ENCODE data around the gene FNDC3B. TPM values are rescaled to one million over a fixed set of nuclear protein-coding genes. Genes with fewer than 3 reads are reported as not detected.

The FNDC3B gene
- total and polyA plus RNA-seq, 4 donors: 23.3 to 74.2 (median 32.9) TPM

- H3K27me3 ChIP-seq (ENCODE audit: control insufficient read depth in 4 of 4, insufficient read depth in 4 of 4, low read length in 3 of 4): no peaks in the 10 kb centered on the region
- no peak for DNase-seq (ENCODE audit: low spot score)
- no peak overlapping the region for H3K4me3 ChIP-seq (ENCODE audit: low read depth in 1 of 3, low read length in 3 of 3)
- peaks cover 0 to 4% (median 1%) of the 10 kb centered on the region in 4 donors for H3K36me3 ChIP-seq (ENCODE audit: control insufficient read depth in 4 of 4, insufficient read depth in 3 of 4, low read depth in 1 of 4, low read length in 3 of 4)
- H3K27ac ChIP-seq (ENCODE audit: low read depth in 1 of 2, low read length in 2 of 2): peak overlapping the region; percentile 65 to 95
- WGBS: 79% methylated on average over 1 of the region's 1 CpG
- H3K9me3 ChIP-seq (ENCODE audit: control insufficient read depth in 4 of 4, low read length in 3 of 4): no peaks in the 10 kb centered on the region
- no peak overlapping the region for H3K9ac ChIP-seq (ENCODE audit: low read depth in 1 of 2, low read length in 2 of 2)
- peaks cover 12 to 48% (median 18%) of the 10 kb centered on the region in 4 donors for H3K4me1 ChIP-seq (ENCODE audit: control insufficient read depth in 4 of 4, insufficient read depth in 4 of 4, low read length in 3 of 4)
- TF ChIP-seq HNF4G (IDR thresholded peaks at IDR 0.05) (no peak), MAX (IDR thresholded peaks at IDR 0.05) (no peak), JUND (IDR thresholded peaks at IDR 0.05) (no peak), HNF4A (conservative IDR thresholded peaks at IDR 0.05) (no peak), FOXA2 (IDR thresholded peaks at IDR 0.05) (no peak), ATF3 (IDR thresholded peaks at IDR 0.05) (no peak), REST (IDR thresholded peaks at IDR 0.05) (no peak), RAD21 (IDR thresholded peaks at IDR 0.05) (no peak), SP1 (IDR thresholded peaks at IDR 0.05) (no peak), GABPA (IDR thresholded peaks at IDR 0.05 in 1 of 2, conservative IDR thresholded peaks at IDR 0.05 in 1 of 2) (no peak), ZBTB33 (IDR thresholded peaks at IDR 0.05) (no peak), EGR1 (IDR thresholded peaks at IDR 0.05; ENCODE audit: low read depth in 2 of 2) (no peak), FOXA1 (IDR thresholded peaks at IDR 0.05) (no peak), YY1 (IDR thresholded peaks at IDR 0.05) (no peak), TAF1 (conservative IDR thresholded peaks at IDR 0.05) (no peak), RXRA (IDR thresholded peaks at IDR 0.05) (no peak), CTCF (IDR thresholded peaks at IDR 0.05; ENCODE audit: low read depth, low read length, missing input control) (no peak), NR2F2 (IDR thresholded peaks at IDR 0.05) (no peak)
Observed at GRCh38 chr3:172136330-172136729, 97.0 kb downstream of the FNDC3B start.

All from liver (tissue), 9 donors.